ENCODE measurements around the gene C2orf78. TPM values are rescaled to one million over a fixed set of nuclear protein-coding genes. Genes with fewer than 3 reads are reported as not detected.

The C2orf78 gene
- total RNA-seq, 1 experiment from 2014 or later = 0.39 TPM

DNA sequence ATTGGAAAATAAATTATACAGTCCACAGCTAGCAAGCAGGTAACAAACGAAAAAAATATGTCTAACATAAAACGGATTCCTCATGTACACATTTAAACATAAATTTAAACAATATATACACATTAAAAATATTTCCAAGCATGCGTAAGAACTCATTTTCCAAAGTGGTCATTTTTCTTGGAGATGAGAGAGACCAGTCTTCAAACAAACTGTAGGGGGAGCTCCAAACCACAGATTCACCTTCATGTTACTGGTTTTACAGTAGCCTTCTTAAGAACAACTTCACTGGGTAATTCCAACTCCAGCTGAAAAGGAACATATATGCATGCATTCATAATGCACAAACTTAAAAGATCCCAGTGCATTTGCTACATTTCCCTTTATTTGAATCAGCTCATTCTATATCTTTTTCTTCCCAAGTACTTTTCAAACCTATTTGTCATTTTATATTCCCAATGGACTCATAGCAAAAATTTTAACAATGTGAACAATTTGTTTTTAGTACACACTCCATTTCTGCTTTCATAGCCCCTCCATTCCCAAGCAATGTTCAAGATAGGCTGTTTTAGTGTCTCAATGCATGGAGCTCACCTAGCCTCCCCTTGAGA is 40.0 kb downstream of the C2orf78 start:
- DNase-seq (ENCODE audit: low spot score) = no peak

DNA sequence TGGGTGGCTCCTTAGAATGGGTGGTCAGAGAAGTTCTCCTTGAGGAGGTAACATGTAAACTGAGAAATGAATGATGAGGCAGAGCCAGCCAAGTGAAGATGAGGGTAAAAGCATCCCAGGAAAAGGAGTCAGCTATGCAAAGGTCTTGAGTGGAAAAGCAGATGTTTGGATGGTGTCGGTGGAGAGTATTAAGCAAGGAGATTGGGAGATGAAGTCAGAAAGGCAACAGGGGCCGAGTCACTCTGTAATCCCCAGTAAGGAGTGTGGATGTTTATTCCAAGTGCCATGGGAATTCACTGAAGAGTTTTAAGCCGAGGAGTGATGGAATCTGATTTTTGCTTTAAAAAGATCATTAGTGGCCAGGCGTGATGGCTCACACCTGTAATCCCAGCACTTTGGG is 41.4 kb downstream of the C2orf78 start:
- H3K4me1 Mint-ChIP-seq = peaks cover 22% of the 10 kb centered on the region
- TF ChIP-seq ZNF263 (CRISPR knock-in tag; IDR thresholded peaks at IDR 0.05; ENCODE audit: low read depth) = no peak
- TF ChIP-seq ZBTB21 (CRISPR knock-in tag; IDR thresholded peaks at IDR 0.05; ENCODE audit: borderline replicate concordance) = no peak
- TF ChIP-seq NFE2L1 (CRISPR knock-in tag; IDR thresholded peaks at IDR 0.05) = no peak
- TF ChIP-seq HMGA2 (CRISPR knock-in tag; IDR thresholded peaks at IDR 0.05) = no peak
- no peak for TF ChIP-seq IRF1 (CRISPR knock-in tag; IDR thresholded peaks at IDR 0.05)
- no peak for TF ChIP-seq ZNF317 (CRISPR knock-in tag; IDR thresholded peaks at IDR 0.05; ENCODE audit: borderline replicate concordance, low read depth)
- TF ChIP-seq, protein P1, sequence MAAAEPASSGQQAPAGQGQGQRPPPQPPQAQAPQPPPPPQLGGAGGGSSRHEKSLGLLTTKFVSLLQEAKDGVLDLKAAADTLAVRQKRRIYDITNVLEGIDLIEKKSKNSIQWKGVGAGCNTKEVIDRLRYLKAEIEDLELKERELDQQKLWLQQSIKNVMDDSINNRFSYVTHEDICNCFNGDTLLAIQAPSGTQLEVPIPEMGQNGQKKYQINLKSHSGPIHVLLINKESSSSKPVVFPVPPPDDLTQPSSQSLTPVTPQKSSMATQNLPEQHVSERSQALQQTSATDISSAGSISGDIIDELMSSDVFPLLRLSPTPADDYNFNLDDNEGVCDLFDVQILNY (CRISPR knock-in tag; IDR thresholded peaks at IDR 0.05) = no peak
- no peak for TF ChIP-seq GABPB1 (CRISPR knock-in tag; IDR thresholded peaks at IDR 0.05)
- TF ChIP-seq USF2 (CRISPR knock-in tag; IDR thresholded peaks at IDR 0.05) = no peak
- TF ChIP-seq ZNF219 (CRISPR knock-in tag; IDR thresholded peaks at IDR 0.05; ENCODE audit: borderline replicate concordance) = no peak
- TF ChIP-seq JUN (CRISPR knock-in tag; IDR thresholded peaks at IDR 0.05) = no peak

More for the DNA sequence above, 40.0 kb downstream of the C2orf78 start:
- no peak overlapping the region for H3K27ac Mint-ChIP-seq
- peaks cover 12% of the 10 kb centered on the region for H3K4me1 Mint-ChIP-seq
- peaks cover 49% of the 10 kb centered on the region for H3K27me3 Mint-ChIP-seq (ENCODE audit: low read depth)
- ChIA-PET CTCF (interaction anchor here (0.6 to 2.3 kb wide), 16 partner anchors 12 to 469 kb away, joined by 3 to 14 read pairs (median 4); partner anchors contain the start of gene ACTG2), POLR2A (no interaction called here)
- no peak for ATAC-seq
- H3K36me3 Mint-ChIP-seq = no peaks in the 10 kb centered on the region
- no peak overlapping the region for H3K4me3 Mint-ChIP-seq
- peaks cover 8% of the 10 kb centered on the region for H3K9me3 Mint-ChIP-seq
- TF ChIP-seq CREM (CRISPR knock-in tag; IDR thresholded peaks at IDR 0.05) (no peak), E2F4 (CRISPR knock-in tag; IDR thresholded peaks at IDR 0.05; ENCODE audit: borderline replicate concordance, low read depth) (no peak)
- TF ChIP-seq, protein P2, sequence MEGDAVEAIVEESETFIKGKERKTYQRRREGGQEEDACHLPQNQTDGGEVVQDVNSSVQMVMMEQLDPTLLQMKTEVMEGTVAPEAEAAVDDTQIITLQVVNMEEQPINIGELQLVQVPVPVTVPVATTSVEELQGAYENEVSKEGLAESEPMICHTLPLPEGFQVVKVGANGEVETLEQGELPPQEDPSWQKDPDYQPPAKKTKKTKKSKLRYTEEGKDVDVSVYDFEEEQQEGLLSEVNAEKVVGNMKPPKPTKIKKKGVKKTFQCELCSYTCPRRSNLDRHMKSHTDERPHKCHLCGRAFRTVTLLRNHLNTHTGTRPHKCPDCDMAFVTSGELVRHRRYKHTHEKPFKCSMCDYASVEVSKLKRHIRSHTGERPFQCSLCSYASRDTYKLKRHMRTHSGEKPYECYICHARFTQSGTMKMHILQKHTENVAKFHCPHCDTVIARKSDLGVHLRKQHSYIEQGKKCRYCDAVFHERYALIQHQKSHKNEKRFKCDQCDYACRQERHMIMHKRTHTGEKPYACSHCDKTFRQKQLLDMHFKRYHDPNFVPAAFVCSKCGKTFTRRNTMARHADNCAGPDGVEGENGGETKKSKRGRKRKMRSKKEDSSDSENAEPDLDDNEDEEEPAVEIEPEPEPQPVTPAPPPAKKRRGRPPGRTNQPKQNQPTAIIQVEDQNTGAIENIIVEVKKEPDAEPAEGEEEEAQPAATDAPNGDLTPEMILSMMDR (IDR thresholded peaks at IDR 0.05) = peak; percentile 60; the same call in 1 of the 2 replicates

GRCh38 chr2:73827018-73827417 is 43.0 kb downstream of the C2orf78 start:
- TF ChIP-seq SOX15 (CRISPR knock-in tag; IDR thresholded peaks at IDR 0.05) = no peak
- TF ChIP-seq E2F1 (CRISPR knock-in tag; IDR thresholded peaks at IDR 0.05) = no peak
- TF ChIP-seq, protein P1 (CRISPR knock-in tag; IDR thresholded peaks at IDR 0.05) = no peak
- TF ChIP-seq GTF2I (CRISPR knock-in tag; conservative IDR thresholded peaks at IDR 0.05) = no peak
- no peak for TF ChIP-seq OVOL2 (CRISPR knock-in tag; IDR thresholded peaks at IDR 0.05; ENCODE audit: borderline replicate concordance)
- no peak for TF ChIP-seq GABPB1 (CRISPR knock-in tag; IDR thresholded peaks at IDR 0.05)
- TF ChIP-seq HMGA2 (CRISPR knock-in tag; IDR thresholded peaks at IDR 0.05) = no peak
- TF ChIP-seq FOXP1 (CRISPR knock-in tag; IDR thresholded peaks at IDR 0.05; ENCODE audit: borderline replicate concordance) = no peak
- TF ChIP-seq, protein P3, sequence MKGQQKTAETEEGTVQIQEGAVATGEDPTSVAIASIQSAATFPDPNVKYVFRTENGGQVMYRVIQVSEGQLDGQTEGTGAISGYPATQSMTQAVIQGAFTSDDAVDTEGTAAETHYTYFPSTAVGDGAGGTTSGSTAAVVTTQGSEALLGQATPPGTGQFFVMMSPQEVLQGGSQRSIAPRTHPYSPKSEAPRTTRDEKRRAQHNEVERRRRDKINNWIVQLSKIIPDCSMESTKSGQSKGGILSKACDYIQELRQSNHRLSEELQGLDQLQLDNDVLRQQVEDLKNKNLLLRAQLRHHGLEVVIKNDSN (CRISPR knock-in tag; IDR thresholded peaks at IDR 0.05) = no peak
- TF ChIP-seq IRF2 (CRISPR knock-in tag; IDR thresholded peaks at IDR 0.05; ENCODE audit: borderline replicate concordance, low read depth) = no peak
- TF ChIP-seq JUN (CRISPR knock-in tag; IDR thresholded peaks at IDR 0.05) = no peak
- TF ChIP-seq ELF4 (CRISPR knock-in tag; IDR thresholded peaks at IDR 0.05; ENCODE audit: low read depth) = no peak
- peaks cover 8% of the 10 kb centered on the region for H3K9me3 Mint-ChIP-seq
- no peak overlapping the region for H3K4me3 Mint-ChIP-seq
- CTCF ChIA-PET = interaction anchor here (0.6 to 3.0 kb wide), 12 partner anchors 9 to 466 kb away, joined by 3 to 20 read pairs (median 3); partner anchors contain the start of gene MOB1A
- H3K36me3 Mint-ChIP-seq = peaks cover 10% of the 10 kb centered on the region
- ATAC-seq (no peak), DNase-seq (ENCODE audit: low spot score) (no peak)
- peaks cover 31% of the 10 kb centered on the region for H3K27me3 Mint-ChIP-seq (ENCODE audit: low read depth)
- H3K4me1 Mint-ChIP-seq = peaks cover 22% of the 10 kb centered on the region
- POLR2A ChIA-PET = interaction anchor here (0.5 kb wide), 1 partner anchor 84 kb away, joined by 4 read pairs; no protein-coding TSS in a partner anchor
- no peak overlapping the region for H3K27ac Mint-ChIP-seq

More for the DNA sequence above, 41.4 kb downstream of the C2orf78 start:
- H3K27ac Mint-ChIP-seq = no peak overlapping the region
- H3K9me3 Mint-ChIP-seq = peaks cover 8% of the 10 kb centered on the region
- ATAC-seq = no peak
- no peaks in the 10 kb centered on the region for H3K36me3 Mint-ChIP-seq
- ChIA-PET CTCF (no interaction called here), POLR2A (no interaction called here)
- no peak overlapping the region for H3K4me3 Mint-ChIP-seq
- no peak for DNase-seq (ENCODE audit: low spot score)
- peaks cover 46% of the 10 kb centered on the region for H3K27me3 Mint-ChIP-seq (ENCODE audit: low read depth)
